Neural progenitor cell (in vitro differentiated cells): ENCODE results near the gene DCAF5. TPM values are rescaled to one million over a fixed set of nuclear protein-coding genes. Genes with fewer than 3 reads are reported as not detected.

Source experiments
- DNase-seq: peaks from one replicate; pipeline ENCODE4 v3.0.0-alpha.2; 2016; ENCODE audit warnings: low spot score
- H2AFZ ChIP-seq: fragments of 200-600 bp; sonication (generic); replicated peaks from 2 replicates; pipeline ENCODE4 v1.6.1; 2016; ENCODE audit warnings: antibody characterized with exemption
- H3F3A ChIP-seq: fragments of 200-600 bp; sonication (generic); 2 replicates; pipeline ENCODE4 v1.6.1; 2016; ENCODE audit warnings: antibody characterized with exemption, low read depth
- H3K27ac ChIP-seq: fragments of 200-600 bp; sonication (generic); 2 replicates; pipeline ENCODE4 v1.5.1; 2016; ENCODE audit warnings: mild to moderate bottlenecking
- H3K27me3 ChIP-seq: fragments of 200-600 bp; sonication (generic); 2 replicates; pipeline ENCODE4 v1.6.1; 2016; ENCODE audit warnings: mild to moderate bottlenecking, moderate library complexity
- H3K36me3 ChIP-seq: fragments of 200-600 bp; sonication (generic); 2 replicates; pipeline ENCODE4 v1.5.1; 2016
- H3K4me1 ChIP-seq: fragments of 200-600 bp; sonication (generic); 2 replicates; pipeline ENCODE4 v1.6.1; 2016; ENCODE audit warnings: mixed run types
- H3K4me2 ChIP-seq: fragments of 200-600 bp; sonication (generic); 2 replicates; pipeline ENCODE4 v1.6.1; 2016
- H3K4me3 ChIP-seq: fragments of 200-600 bp; sonication (generic); 2 replicates; pipeline ENCODE4 v1.5.1; 2016
- H3K79me2 ChIP-seq: fragments of 200-600 bp; sonication (generic); 2 replicates; pipeline ENCODE4 v1.6.1; 2016; ENCODE audit warnings: low read depth
- H3K9ac ChIP-seq: fragments of 200-600 bp; sonication (generic); 2 replicates; pipeline ENCODE4 v1.6.1; 2016
- H3K9me3 ChIP-seq: fragments of 200-600 bp; sonication (generic); 2 replicates; pipeline ENCODE4 v1.5.1; 2016; ENCODE audit warnings: low read depth
- H4K20me1 ChIP-seq: fragments of 200-600 bp; sonication (generic); 2 replicates; pipeline ENCODE4 v1.6.1; 2016; ENCODE audit warnings: low read depth
- H3K27ac Mint-ChIP-seq: 3 replicates; pipeline ENCODE4 v1.8.0; 2021; ENCODE audit warnings: mixed read lengths
- H3K27me3 Mint-ChIP-seq: 2 replicates; pipeline ENCODE4 v1.8.0; 2022; ENCODE audit warnings: low read depth, mild to moderate bottlenecking, inconsistent platforms, moderate library complexity, mixed read lengths; ENCODE audit not compliant: insufficient read depth
- H3K36me3 Mint-ChIP-seq: 3 replicates; pipeline ENCODE4 v1.8.0; 2021; ENCODE audit warnings: mixed read lengths
- H3K4me1 Mint-ChIP-seq: 3 replicates; pipeline ENCODE4 v1.8.0; 2021; ENCODE audit warnings: mixed read lengths
- H3K4me3 Mint-ChIP-seq: 3 replicates; pipeline ENCODE4 v1.8.0; 2021; ENCODE audit warnings: mild to moderate bottlenecking, moderate library complexity, mixed read lengths
- H3K9me3 Mint-ChIP-seq: 3 replicates; pipeline ENCODE4 v1.8.0; 2020; ENCODE audit warnings: mixed read lengths
- EZH2 ChIP-seq: fragments of 200-600 bp; sonication (generic); IDR thresholded peaks from 2 replicates; pipeline ENCODE4 v1.6.1; 2017; ENCODE audit warnings: antibody characterized with exemption, mild to moderate bottlenecking, moderate library complexity
- EZH2phosphoT487 ChIP-seq: fragments of 200-600 bp; sonication (generic); IDR thresholded peaks from 2 replicates; pipeline ENCODE4 v1.6.1; 2017; ENCODE audit warnings: antibody characterized with exemption
- total RNA-seq: library from RNA; depleted of rRNA; stranded (reverse); fragments of >200 nt; gene quantifications from 2 replicates; pipeline ENCODE4 v1.2.3, GENCODE V29; 2015; ENCODE audit warnings: low replicate concordance
- TF ChIP-seq, protein P1 (sequence below): fragments of 200-600 bp; sonication (generic); IDR thresholded peaks from 2 replicates; pipeline ENCODE4 v1.5.1; 2017; ENCODE audit warnings: antibody characterized with exemption, mild to moderate bottlenecking

Gene DCAF5
- total RNA-seq, 1 donor from 2014 or later, result 22.4 TPM

- H3K9ac ChIP-seq, result no peak overlapping the region
- H3K27ac Mint-ChIP-seq, result no peak overlapping the region
- no peak overlapping the region for H3K27ac ChIP-seq
- no peaks in the 10 kb centered on the region for H3K4me1 Mint-ChIP-seq
- H3K27me3 Mint-ChIP-seq, result no peaks in the 10 kb centered on the region
- no peak overlapping the region for H3K4me2 ChIP-seq
- peaks cover 13% of the 10 kb centered on the region for H4K20me1 ChIP-seq
- no peak overlapping the region for H3K4me3 Mint-ChIP-seq
- DNase-seq, result no peak
- no peaks in the 10 kb centered on the region for H3K9me3 ChIP-seq
- H3K9me3 Mint-ChIP-seq, result no peaks in the 10 kb centered on the region
- no peaks in the 10 kb centered on the region for H3K4me1 ChIP-seq
- H2AFZ ChIP-seq, result no peak overlapping the region
- H3F3A ChIP-seq, result peaks cover 7% of the 10 kb centered on the region
- H3K36me3 ChIP-seq, result peaks cover 4% of the 10 kb centered on the region
- peaks cover 10% of the 10 kb centered on the region for H3K36me3 Mint-ChIP-seq
- no peaks in the 10 kb centered on the region for H3K27me3 ChIP-seq
- TF ChIP-seq EZH2, result no peak
- TF ChIP-seq EZH2phosphoT487, result no peak
- TF ChIP-seq, protein P1, sequence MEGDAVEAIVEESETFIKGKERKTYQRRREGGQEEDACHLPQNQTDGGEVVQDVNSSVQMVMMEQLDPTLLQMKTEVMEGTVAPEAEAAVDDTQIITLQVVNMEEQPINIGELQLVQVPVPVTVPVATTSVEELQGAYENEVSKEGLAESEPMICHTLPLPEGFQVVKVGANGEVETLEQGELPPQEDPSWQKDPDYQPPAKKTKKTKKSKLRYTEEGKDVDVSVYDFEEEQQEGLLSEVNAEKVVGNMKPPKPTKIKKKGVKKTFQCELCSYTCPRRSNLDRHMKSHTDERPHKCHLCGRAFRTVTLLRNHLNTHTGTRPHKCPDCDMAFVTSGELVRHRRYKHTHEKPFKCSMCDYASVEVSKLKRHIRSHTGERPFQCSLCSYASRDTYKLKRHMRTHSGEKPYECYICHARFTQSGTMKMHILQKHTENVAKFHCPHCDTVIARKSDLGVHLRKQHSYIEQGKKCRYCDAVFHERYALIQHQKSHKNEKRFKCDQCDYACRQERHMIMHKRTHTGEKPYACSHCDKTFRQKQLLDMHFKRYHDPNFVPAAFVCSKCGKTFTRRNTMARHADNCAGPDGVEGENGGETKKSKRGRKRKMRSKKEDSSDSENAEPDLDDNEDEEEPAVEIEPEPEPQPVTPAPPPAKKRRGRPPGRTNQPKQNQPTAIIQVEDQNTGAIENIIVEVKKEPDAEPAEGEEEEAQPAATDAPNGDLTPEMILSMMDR, result no peak
- H3K4me3 ChIP-seq, result no peak overlapping the region
- H3K79me2 ChIP-seq, result peaks cover 1% of the 10 kb centered on the region
Measured at GRCh38 chr14:69114763-69115162, 38.2 kb downstream of the DCAF5 start.

DNA sequence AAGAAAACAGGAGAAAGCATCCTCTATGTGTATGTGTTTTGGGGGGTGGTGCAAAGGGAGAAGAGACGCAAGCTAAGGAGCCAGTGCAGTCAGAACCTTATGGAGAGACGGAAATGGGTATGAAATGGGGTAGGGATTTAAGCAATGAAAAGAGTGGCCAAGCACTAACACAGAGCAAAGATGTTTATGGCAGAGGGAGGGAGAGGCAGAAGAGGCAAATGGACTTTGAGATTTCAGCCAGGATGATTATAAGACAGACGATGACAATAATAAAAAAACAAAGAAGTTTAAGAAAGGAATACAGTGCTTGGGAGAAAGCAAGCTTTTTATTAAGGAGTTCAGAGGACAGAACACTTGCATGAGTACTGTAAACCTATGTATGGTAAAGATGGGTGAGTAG, 44.6 kb downstream of the DCAF5 start:
- no peak overlapping the region for H3K27ac Mint-ChIP-seq
- TF ChIP-seq EZH2 (no peak), EZH2phosphoT487 (no peak)
- TF ChIP-seq, protein P1, result no peak
- DNase-seq, result no peak
- peaks cover 3% of the 10 kb centered on the region for H3K36me3 Mint-ChIP-seq
- H3K4me1 Mint-ChIP-seq, result no peaks in the 10 kb centered on the region
- H3K4me2 ChIP-seq, result no peak overlapping the region
- H3K27me3 Mint-ChIP-seq, result no peaks in the 10 kb centered on the region
- H2AFZ ChIP-seq, result no peak overlapping the region
- no peaks in the 10 kb centered on the region for H3K4me1 ChIP-seq
- H4K20me1 ChIP-seq, result peaks cover 11% of the 10 kb centered on the region
- H3K79me2 ChIP-seq, result no peaks in the 10 kb centered on the region
- H3K4me3 ChIP-seq, result no peak overlapping the region
- no peaks in the 10 kb centered on the region for H3K9me3 Mint-ChIP-seq
- H3K9ac ChIP-seq, result no peak overlapping the region
- no peaks in the 10 kb centered on the region for H3K9me3 ChIP-seq
- no peak overlapping the region for H3K27ac ChIP-seq
- H3K36me3 ChIP-seq, result peaks cover 4% of the 10 kb centered on the region
- no peaks in the 10 kb centered on the region for H3K27me3 ChIP-seq
- H3K4me3 Mint-ChIP-seq, result no peak overlapping the region
- H3F3A ChIP-seq, result peaks cover 7% of the 10 kb centered on the region

DNA sequence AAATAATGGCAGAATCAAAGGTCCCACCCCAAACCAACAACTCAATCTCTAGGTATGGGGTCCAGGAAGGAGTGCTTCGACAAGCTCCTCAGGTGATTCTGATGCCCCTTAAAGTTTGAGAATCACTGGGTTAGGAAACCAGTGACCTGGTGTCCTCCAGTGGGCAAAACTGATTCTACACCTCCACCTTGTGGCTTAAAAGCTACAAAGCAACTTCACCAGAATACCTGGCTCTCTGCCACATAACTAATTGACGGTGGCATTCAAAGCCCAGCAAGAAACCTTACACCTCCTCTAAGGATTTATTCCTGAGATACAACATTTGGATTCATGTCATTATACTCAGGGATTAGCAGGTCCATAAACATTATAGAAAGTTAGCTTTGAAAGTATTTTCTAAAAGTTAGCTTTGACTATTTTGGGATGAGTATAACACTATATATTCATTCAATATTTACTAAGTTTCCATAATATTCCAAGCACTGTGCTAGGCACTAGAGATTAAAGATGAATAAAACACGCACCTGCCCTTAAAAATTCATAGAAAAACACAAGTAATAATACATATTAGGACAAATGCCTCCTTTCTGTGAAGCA, 45.4 kb downstream of the DCAF5 start:
- DNase-seq, result peak; percentile 68

More for the DNA sequence above, 45.4 kb downstream of the DCAF5 start:
- Histone ChIP-seq H2AFZ (no peak overlapping the region), H3K79me2 (no peaks in the 10 kb centered on the region), H3K4me1 (no peaks in the 10 kb centered on the region), H3K27me3 (no peaks in the 10 kb centered on the region), H3K9me3 (no peaks in the 10 kb centered on the region), H4K20me1 (peaks cover 7% of the 10 kb centered on the region), H3K9ac (no peak overlapping the region), H3K27ac (no peak overlapping the region), H3K4me2 (no peak overlapping the region), H3K36me3 (peaks cover 8% of the 10 kb centered on the region), H3K4me3 (no peak overlapping the region), H3F3A (peaks cover 7% of the 10 kb centered on the region)
- Mint-ChIP-seq H3K27me3 (no peaks in the 10 kb centered on the region), H3K4me1 (no peaks in the 10 kb centered on the region), H3K36me3 (peaks cover 3% of the 10 kb centered on the region), H3K9me3 (no peaks in the 10 kb centered on the region), H3K4me3 (no peak overlapping the region), H3K27ac (no peak overlapping the region)
- no peak for TF ChIP-seq EZH2phosphoT487
- TF ChIP-seq, protein P1, result peak; percentile 73
